HG03108 (cell line): ENCODE data around the gene FGB.
"Not testable (repeated sequence)": the region's sequence is repeated elsewhere in the genome, so short reads cannot be mapped to it uniquely, and the experiment has no call there.

ENCODE experiments used
- ATAC-seq: cut with Tn5 transposase; IDR thresholded peaks from one replicate; pipeline ENCODE4 v1.9.1; 2021; ENCODE audit warnings: moderate library complexity; ENCODE audit not compliant: unreplicated experiment

FGB gene

DNA sequence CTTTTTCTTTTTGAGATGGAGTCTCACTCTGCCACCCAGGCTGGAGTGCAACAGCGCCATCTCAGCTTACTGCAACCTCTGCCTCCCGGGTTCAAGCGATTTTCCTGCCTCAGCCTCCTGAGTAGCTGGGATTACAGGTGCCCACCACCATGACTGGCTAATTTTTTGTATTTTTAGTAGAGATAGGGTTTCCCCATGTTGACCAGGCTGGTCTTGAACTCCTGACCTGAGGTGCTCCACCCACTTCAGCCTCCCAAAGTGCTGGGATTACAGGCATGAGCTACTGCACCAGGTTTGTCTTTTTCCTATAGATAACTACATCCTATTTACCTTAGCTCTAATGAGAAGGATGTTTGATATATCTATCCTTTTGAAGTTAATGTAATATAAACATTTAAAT is 31.5 kb downstream of the FGB start:
- not testable (repeated sequence) for ATAC-seq

DNA sequence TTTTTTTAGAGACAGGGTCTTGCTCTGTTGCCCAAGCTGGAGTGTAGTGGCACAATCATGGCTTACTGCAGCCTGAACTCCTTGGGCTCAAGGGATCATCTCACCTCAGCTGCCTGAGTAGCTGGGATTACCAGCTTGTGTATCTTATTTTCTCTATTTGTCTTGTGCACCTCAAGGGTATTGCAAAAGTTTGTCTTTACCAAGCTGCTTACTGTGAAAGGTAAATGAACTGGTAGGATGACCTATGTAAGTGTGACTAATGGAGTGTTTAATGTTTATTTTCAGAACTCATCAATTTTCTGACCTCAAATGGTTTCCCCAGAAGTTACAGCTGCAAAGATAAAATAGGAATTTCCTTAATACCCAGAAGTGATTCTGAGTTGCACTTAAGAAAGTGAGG is 33.0 kb downstream of the FGB start:
- ATAC-seq = no peak

DNA sequence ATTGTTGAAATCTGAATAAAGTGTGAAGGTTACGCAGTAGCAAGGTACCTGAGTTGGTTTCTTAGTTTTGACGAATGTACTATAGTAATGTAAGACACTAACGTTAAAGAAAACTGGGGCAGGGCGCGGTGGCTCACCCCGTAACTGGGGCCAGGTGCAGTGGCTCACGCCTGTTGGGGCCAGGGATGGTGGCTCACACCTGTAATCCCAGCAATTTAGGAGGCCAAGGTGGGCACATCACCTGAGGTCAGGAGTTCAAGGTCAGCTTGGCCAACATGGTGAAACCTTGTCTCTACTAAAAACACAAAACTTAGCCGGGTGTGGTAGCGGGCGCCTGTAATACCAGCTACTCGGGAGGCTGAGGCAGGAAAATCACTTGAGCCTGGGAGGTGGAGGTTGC is 34.5 kb downstream of the FGB start:
- not testable (repeated sequence) for ATAC-seq

- ATAC-seq = no peak
These were observed 35.3 kb downstream of the FGB start for GRCh38 chr4:154597798-154598774.

DNA sequence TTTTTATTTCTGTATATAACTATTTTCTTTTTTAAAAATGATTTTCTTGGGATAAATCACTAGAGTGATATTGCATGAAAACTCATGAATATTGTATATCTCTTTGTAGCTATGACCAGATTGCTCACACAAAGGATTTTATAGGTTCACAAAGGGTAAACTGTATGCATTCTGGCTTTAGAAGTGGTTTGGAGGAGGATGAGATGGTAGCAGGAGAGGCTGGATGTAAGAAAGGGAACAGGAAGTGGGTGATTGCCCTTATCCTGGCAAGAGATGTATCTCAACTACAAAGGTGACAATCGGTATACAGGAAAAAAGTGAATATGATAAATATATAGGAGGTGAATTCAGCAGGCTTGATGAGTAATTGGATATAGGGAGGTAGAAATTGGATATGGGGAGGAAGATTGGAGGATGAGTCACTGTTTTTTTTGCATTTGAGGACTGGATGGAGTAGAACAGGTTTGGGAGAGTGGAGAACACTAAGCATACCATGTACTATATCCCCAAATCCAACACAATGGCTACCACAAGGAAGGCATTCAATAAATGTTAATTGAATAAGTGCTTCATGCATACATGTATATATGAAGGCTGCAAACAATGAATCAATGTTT is 39.7 kb downstream of the FGB start:
- ATAC-seq = no peak

DNA sequence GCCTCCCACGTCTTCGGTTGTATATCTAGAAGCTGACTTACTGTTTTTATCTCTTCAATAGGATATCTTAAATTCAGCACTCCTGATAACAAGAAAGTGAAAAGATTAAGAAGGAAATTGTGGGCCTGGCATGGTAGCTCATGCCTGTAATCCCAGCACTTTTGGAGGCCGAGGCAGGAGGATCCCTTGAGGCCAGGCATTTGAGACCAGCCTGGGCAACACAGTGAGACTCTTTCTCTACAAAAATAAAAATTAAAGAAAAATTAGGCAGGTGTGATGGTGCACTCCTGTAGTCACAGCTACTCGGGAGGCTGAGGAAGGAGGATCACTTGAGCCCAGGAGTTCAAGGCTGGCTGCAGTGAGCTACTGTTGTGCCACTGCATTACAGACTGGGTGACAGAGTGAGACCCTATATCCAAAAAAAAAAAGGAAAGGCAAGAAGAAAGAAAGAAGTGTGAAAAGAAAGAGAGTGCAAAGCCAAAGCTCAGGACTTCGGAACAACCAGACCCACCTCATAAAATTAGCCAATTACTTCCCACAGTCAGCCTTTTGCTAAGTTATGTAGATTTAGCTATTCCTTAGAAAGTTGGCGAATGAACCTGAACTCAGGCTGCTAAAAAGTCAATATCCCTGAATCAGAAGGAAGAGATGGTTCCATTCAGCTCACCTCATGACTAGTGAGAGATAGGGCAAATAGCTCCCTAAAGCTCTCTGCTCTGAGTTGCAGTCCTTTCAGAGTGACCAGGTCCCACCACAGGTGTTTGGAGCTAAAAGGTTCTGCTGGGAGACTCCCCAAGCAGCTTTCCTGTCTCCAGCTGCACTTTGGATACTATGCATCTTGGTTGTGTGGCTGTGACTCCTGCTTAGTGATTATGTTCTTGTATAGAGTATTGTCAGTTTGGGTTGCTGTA is 40.5 kb downstream of the FGB start:
- ATAC-seq = no peak

DNA sequence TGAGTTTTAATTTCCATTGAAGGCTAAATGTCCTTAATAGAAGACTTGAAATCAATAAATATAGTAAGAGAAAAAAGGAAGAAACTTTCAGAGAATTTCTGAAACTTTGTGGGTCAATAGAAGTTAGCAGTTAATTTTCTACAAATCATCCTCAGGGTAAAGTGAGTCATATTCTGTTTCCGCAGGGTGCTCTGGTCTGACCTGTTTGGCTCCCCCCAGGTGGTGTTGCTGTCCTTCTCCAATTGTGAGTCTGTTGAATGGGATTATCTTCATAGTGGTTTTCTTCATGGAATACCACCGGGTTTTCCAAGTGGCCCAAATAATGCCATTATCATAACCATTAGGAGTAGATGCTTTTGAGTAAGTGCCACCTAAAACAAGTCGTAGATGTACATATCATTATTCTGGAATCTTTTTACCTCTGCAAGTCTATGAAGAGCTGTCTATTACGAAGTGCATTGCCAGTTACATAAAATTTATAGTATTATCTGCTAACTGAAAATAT is 41.9 kb downstream of the FGB start:
- ATAC-seq = no peak

DNA sequence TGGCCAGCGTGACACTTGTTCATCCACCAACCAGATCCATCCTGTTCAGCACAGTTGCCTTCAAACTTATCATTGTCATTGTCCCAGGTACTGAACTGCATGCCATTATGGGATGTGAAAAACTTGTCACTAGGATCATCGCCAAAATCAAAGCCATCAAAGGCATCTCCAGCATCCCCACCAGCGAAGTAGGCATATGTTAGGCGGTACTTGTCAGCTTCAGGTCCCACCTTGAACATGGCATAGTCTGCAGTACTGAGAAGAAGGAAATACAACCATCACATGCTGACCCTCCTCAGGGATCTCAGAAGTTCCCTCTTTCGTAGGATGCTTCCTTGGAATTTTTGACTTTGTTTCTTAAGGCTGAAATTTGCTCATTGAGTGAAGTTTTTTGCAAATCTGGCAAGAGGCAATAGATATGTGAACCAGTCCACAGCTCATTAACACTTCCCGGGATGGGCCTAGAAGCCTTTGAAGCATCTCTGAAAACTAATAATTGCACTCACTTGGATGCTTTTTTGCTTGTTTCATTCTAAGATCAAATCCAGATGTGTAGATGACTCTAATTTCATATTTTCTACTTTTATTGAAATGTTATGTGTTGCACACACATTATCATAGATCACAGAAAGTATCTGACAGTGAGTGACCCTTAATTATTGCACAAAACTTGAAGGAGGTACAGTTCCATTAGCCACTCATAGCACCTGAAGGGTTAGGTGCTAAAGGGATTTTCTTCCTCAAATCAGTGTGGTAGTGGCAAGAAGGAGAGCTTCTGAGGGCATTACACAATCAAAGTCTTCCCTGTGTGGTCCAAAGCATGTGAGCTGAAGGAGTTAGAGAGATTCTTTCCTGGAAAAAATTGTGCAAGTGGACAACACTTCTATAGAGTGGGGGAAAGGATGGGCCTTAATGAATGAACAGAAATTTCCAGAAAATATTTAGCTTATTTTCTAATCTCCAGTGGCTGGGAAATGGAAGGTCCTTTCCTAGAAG is 44.2 kb downstream of the FGB start:
- no peak for ATAC-seq

- no peak for ATAC-seq
These were observed 45.8 kb downstream of the FGB start for GRCh38 chr4:154608361-154609252.

DNA sequence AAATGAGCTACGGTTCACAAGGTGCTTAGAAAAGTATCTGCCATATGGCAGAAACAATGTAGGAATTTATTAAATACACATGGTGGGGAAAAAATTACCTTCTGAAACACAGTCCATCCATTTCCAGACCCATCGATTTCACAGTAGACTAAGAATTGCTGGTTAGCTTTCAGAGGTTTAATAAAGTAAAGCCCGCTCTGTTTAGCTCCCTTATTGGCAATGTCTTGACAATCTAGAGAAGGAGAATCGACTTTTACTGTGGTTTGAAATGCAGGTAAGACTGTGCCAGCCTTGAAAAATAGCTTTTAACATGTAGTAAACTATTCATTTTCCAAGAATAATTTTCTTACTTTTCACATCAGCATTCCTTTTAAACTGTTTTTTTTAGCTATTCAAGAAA is 46.7 kb downstream of the FGB start:
- ATAC-seq = no peak

DNA sequence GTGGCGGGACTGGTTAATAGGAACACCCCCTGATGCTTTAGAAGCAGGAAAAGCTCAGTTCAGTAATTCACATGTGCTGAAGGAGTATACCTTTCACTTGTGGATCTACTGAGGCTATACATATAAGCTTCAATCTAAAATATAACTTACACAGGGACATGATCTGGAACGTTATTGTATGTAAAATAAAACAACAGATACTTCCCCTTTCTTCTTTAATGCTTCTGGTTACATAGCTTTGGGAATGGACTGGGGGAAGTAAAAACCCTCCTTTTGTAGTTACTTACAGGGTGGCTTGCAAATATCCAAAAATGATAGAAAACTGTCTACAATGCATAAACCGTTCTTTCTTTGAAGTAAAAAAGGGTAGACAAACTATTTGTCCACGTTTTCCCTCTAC is 47.8 kb downstream of the FGB start:
- no peak for ATAC-seq

DNA sequence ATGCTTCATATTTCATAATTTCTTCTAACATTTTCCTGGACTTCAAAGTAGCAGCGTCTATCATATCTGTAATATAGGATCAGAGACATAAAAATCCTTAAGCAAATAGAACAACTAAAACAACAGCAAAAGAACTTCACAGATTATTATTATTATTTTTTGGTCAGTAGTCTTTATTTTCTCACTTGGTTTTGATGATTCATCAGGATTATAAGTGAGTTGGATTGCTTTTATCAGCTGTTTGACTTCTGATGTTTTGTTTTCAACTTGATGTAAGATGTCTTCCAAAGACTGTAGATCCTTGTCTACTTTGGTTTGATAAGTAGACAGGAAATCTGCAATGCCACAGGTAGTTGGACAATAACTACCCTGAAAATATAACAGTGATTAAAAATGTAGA is 49.0 kb downstream of the FGB start:
- no peak for ATAC-seq

- ATAC-seq = no peak
These were observed 49.9 kb downstream of the FGB start, which contains the start of gene FGG for GRCh38 chr4:154612472-154613414. Gene FGG (minus strand): TSS chr4:154612656. CDS start chr4:154612609, 47 bp downstream.

DNA sequence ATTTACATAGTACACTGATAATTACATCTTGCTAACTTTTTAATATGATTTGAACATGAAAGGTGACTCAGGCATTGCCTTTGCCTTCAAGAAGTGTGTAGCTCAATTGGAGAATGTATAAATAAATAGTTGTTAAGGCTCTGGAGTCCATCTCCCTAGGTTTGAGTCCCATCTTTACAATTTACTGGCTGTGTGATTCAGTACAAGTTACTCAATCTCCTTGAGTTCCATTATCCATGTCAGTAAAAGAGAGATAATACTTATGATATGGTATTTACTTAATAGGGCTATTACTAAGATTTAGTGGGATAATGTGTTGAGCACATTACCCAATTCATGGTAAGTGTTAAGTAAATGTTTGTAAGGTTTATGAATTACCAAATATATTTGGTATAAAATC is 51.5 kb downstream of the FGB start:
- ATAC-seq = no peak

GRCh38 chr4:154615211-154615610 is 52.4 kb downstream of the FGB start:
- no peak for ATAC-seq

GRCh38 chr4:154616287-154616686 is 53.5 kb downstream of the FGB start:
- no peak for ATAC-seq

GRCh38 chr4:154616731-154617130 is 53.9 kb downstream of the FGB start:
- peak; percentile 83 for ATAC-seq
